ENCODE data around the gene ANKS1B. TPM values are rescaled to one million over a fixed set of nuclear protein-coding genes. Genes with fewer than 3 reads are reported as not detected.

ANKS1B gene
- total RNA-seq, 1 experiment from 2014 or later, result 0.54 TPM

DNA sequence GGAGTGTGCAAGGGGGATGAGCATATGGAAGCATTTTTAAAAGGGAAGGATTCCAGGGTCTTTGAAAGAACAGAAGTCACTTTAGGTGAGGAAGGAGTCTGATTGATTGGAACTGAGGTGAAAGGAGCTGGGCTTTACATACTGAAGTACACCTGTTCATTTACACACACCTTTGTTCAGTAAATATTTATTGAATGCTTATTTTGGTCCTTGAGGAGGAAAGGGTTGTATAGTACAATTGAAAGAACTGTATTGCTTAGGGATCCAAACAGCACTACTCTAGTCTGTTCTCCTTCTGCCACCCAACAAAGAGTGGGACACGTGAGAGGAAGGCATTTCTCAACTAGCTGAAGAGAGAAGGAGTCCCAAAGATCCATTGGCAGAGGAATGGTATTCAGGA is 1275.7 kb downstream of the ANKS1B start:
- intact Hi-C loops (cut with micrococcal nuclease), result no loop called here
- H4K20me1 ChIP-seq (ENCODE audit: insufficient read depth), result no peaks in the 10 kb centered on the region
- no peak for TF ChIP-seq SIN3A (IDR thresholded peaks at IDR 0.05; ENCODE audit: low read depth)
- no peak for TF ChIP-seq EZH2phosphoT487 (IDR thresholded peaks at IDR 0.05; ENCODE audit: borderline replicate concordance)
- TF ChIP-seq JUND (IDR thresholded peaks at IDR 0.05), result no peak
- no peak for TF ChIP-seq EGR1 (IDR thresholded peaks at IDR 0.05; ENCODE audit: low read depth)
- TF ChIP-seq CBX3 (IDR thresholded peaks at IDR 0.05; ENCODE audit: low read depth), result no peak
- TF ChIP-seq RAD21 (IDR thresholded peaks at IDR 0.05; ENCODE audit: low read depth), result no peak
- no peak for TF ChIP-seq EZH2 (IDR thresholded peaks at IDR 0.05)
- TF ChIP-seq REST (IDR thresholded peaks at IDR 0.05; ENCODE audit: low read depth), result no peak
- TF ChIP-seq ZNF274 (IDR thresholded peaks at IDR 0.05; ENCODE audit: low read depth, low read length), result no peak

More for the DNA sequence above, 1275.7 kb downstream of the ANKS1B start:
- H3K36me3 ChIP-seq (ENCODE audit: control insufficient read depth in 1 of 2, insufficient read depth in 2 of 2, low read length in 2 of 2), result peaks cover 0 to 5% of the 10 kb centered on the region in 2 experiments; a peak in 1 of 4 replicates
- H3K27me3 ChIP-seq (ENCODE audit: insufficient read depth, low read length), result no peaks in the 10 kb centered on the region
- H3K9me2 ChIP-seq (ENCODE audit: insufficient read depth), result no peaks in the 10 kb centered on the region
- H3K4me2 ChIP-seq (ENCODE audit: low read length), result no peak overlapping the region
- no peak overlapping the region for H3K9ac ChIP-seq (ENCODE audit: low read length)
- no peak overlapping the region for H3K27ac ChIP-seq (ENCODE audit: low read depth, low read length)
- ChIA-PET POLR2A (no interaction called here), CTCF (no interaction called here), RAD21 (ENCODE audit: low non-redundant PET in 1 of 2, low total read pairs in 2 of 2, uncharacterized antibody in 2 of 2, unreplicated experiment in 2 of 2) (no interaction called here)
- H3K4me1 ChIP-seq (ENCODE audit: control insufficient read depth in 1 of 2, insufficient read depth in 2 of 2, low read length in 2 of 2), result no peaks in the 10 kb centered on the region
- H3K4me3 ChIP-seq (replicated peaks in 1 of 2; ENCODE audit: low read depth in 1 of 2, low read length in 2 of 2), result no peak overlapping the region
- H3K79me2 ChIP-seq (ENCODE audit: insufficient read depth, low read length), result no peaks in the 10 kb centered on the region
- DNase-seq (ENCODE audit: low read depth, low spot score) (no peak), ATAC-seq (no peak)
- no peak overlapping the region for H2AFZ ChIP-seq (ENCODE audit: low read depth, low read length, poor library complexity, severe bottlenecking)
- no peaks in the 10 kb centered on the region for H3K9me3 ChIP-seq (ENCODE audit: control insufficient read depth in 1 of 2, insufficient read depth in 1 of 2, low read depth in 1 of 2, low read length in 2 of 2)
- BruUV-seq (replicated peaks), result no TSS peak

Data from HCT116 (cell line).